Naive B cell (primary cell): ENCODE data around the gene DPRX. TPM values are rescaled to one million over a fixed set of nuclear protein-coding genes. Genes with fewer than 3 reads are reported as not detected.

Source experiments
- ATAC-seq, 2 donors: fragments of 150-1000 bp; cut with Tn5 transposase; 2 replicates each; pipeline ENCODE4 v1.10.0; 2021; ENCODE audit warnings: low read depth in 2 of 2, mild to moderate bottlenecking in 2 of 2, moderate library complexity in 2 of 2
- DNase-seq: peaks from one replicate; pipeline ENCODE4 v3.0.0; 2022
- H3K27ac Mint-ChIP-seq, 6 donors: one replicate each; pipeline ENCODE4 v1.8.0; 2020 to 2022; ENCODE audit warnings: mild to moderate bottlenecking in 6 of 6, mixed read lengths in 6 of 6, moderate library complexity in 5 of 6, inconsistent platforms in 2 of 6
- H3K27me3 Mint-ChIP-seq, 3 donors: one replicate each; pipeline ENCODE4 v1.8.0; 2021 to 2022; ENCODE audit warnings: mixed read lengths in 3 of 3, mild to moderate bottlenecking in 1 of 3
- H3K36me3 Mint-ChIP-seq, 2 donors: one replicate each; pipeline ENCODE4 v1.8.0; 2020 to 2022; ENCODE audit warnings: mixed read lengths in 2 of 2, inconsistent platforms in 1 of 2, mild to moderate bottlenecking in 1 of 2
- H3K4me1 Mint-ChIP-seq, 3 donors: one replicate each; pipeline ENCODE4 v1.8.0; 2020 to 2022; ENCODE audit warnings: mixed read lengths in 3 of 3, inconsistent platforms in 1 of 3, mild to moderate bottlenecking in 1 of 3, moderate library complexity in 1 of 3
- H3K4me3 Mint-ChIP-seq, 8 donors: one replicate each; pipeline ENCODE4 v1.8.0; 2020 to 2022; ENCODE audit warnings: mild to moderate bottlenecking in 8 of 8, mixed read lengths in 8 of 8, moderate library complexity in 8 of 8, inconsistent platforms in 2 of 8
- H3K9me3 Mint-ChIP-seq, 7 donors: one replicate each; pipeline ENCODE4 v1.8.0; 2020 to 2022; ENCODE audit warnings: mixed read lengths in 7 of 7, mild to moderate bottlenecking in 5 of 7, inconsistent platforms in 2 of 7, moderate library complexity in 1 of 7
- polyA plus RNA-seq, 6 donors: library from polyadenylated mRNA; unstranded; fragments of 300-500 nt; fragmentation: Illumina TruSeq; gene quantifications; one replicate each; pipeline ENCODE4 v1.2.3, GENCODE V29; 2021; ENCODE audit warnings: low read depth in 6 of 6

The DPRX gene
- polyA plus RNA-seq = not detected

GRCh38 chr19:53631949-53632407 lies at the start of gene DPRX:
Gene DPRX (plus strand): TSS chr19:53631999. CDS start chr19:53632107, 108 bp downstream.
- Mint-ChIP-seq H3K4me1 (no peaks in the 10 kb centered on the region), H3K4me3 (peak within 1 kb of the TSS in 1 of 8 donors; percentile 22), H3K27me3 (peaks cover 0 to 10% (median 0%) of the 10 kb centered on the region in 3 donors), H3K9me3 (peaks cover 1 to 6% (median 5%) of the 10 kb centered on the region in 7 donors), H3K36me3 (no peaks in the 10 kb centered on the region), H3K27ac (peak within 1 kb of the TSS in 1 of 6 donors; percentile 26)
- no peak for DNase-seq
- no peak for ATAC-seq

GRCh38 chr19:53583181-53583580 lies 48.6 kb upstream of the DPRX start:
- H3K4me3 Mint-ChIP-seq = no peak overlapping the region
- ATAC-seq (no peak), DNase-seq (no peak)
- no peak overlapping the region for H3K27ac Mint-ChIP-seq
- H3K36me3 Mint-ChIP-seq = peaks cover 11 to 29% of the 10 kb centered on the region in 2 donors
- H3K27me3 Mint-ChIP-seq = no peaks in the 10 kb centered on the region
- H3K4me1 Mint-ChIP-seq = no peaks in the 10 kb centered on the region
- peaks cover 16 to 50% (median 38%) of the 10 kb centered on the region in 7 donors for H3K9me3 Mint-ChIP-seq

GRCh38 chr19:53586277-53586691 lies 45.5 kb upstream of the DPRX start:
- Mint-ChIP-seq H3K36me3 (peaks cover 0 to 12% of the 10 kb centered on the region in 2 donors), H3K27ac (no peak overlapping the region), H3K27me3 (no peaks in the 10 kb centered on the region), H3K4me3 (no peak overlapping the region), H3K4me1 (no peaks in the 10 kb centered on the region), H3K9me3 (peaks cover 5 to 27% (median 13%) of the 10 kb centered on the region in 7 donors)
- DNase-seq (no peak), ATAC-seq (no peak)

- Mint-ChIP-seq H3K9me3 (no peaks in the 10 kb centered on the region), H3K27me3 (no peaks in the 10 kb centered on the region), H3K36me3 (no peaks in the 10 kb centered on the region), H3K27ac (no peak overlapping the region), H3K4me1 (no peaks in the 10 kb centered on the region), H3K4me3 (no peak overlapping the region)
- DNase-seq = no peak
- ATAC-seq = no peak
Observed at GRCh38 chr19:53594811-53595509, 36.8 kb upstream of the DPRX start.

GRCh38 chr19:53595510-53595867 lies 36.3 kb upstream of the DPRX start:
- H3K36me3 Mint-ChIP-seq = no peaks in the 10 kb centered on the region
- H3K4me3 Mint-ChIP-seq = no peak overlapping the region
- H3K27me3 Mint-ChIP-seq = no peaks in the 10 kb centered on the region
- ATAC-seq (no peak), DNase-seq (no peak)
- no peaks in the 10 kb centered on the region for H3K9me3 Mint-ChIP-seq
- no peaks in the 10 kb centered on the region for H3K4me1 Mint-ChIP-seq
- no peak overlapping the region for H3K27ac Mint-ChIP-seq

- no peak overlapping the region for H3K4me3 Mint-ChIP-seq
- no peaks in the 10 kb centered on the region for H3K27me3 Mint-ChIP-seq
- DNase-seq (no peak), ATAC-seq (no peak)
- H3K4me1 Mint-ChIP-seq = no peaks in the 10 kb centered on the region
- no peaks in the 10 kb centered on the region for H3K9me3 Mint-ChIP-seq
- no peaks in the 10 kb centered on the region for H3K36me3 Mint-ChIP-seq
- H3K27ac Mint-ChIP-seq = peak overlapping the region in 1 of 6 donors; percentile 53
Observed at GRCh38 chr19:53596056-53596455, 35.7 kb upstream of the DPRX start.

GRCh38 chr19:53597023-53597422 lies 34.8 kb upstream of the DPRX start:
- no peak overlapping the region for H3K27ac Mint-ChIP-seq
- no peak overlapping the region for H3K4me3 Mint-ChIP-seq
- H3K27me3 Mint-ChIP-seq = peaks cover 0 to 5% (median 0%) of the 10 kb centered on the region in 3 donors
- peaks cover 0 to 3% (median 0%) of the 10 kb centered on the region in 7 donors for H3K9me3 Mint-ChIP-seq
- H3K36me3 Mint-ChIP-seq = no peaks in the 10 kb centered on the region
- DNase-seq = no peak
- no peaks in the 10 kb centered on the region for H3K4me1 Mint-ChIP-seq
- no peak for ATAC-seq

- no peak overlapping the region for H3K4me3 Mint-ChIP-seq
- H3K36me3 Mint-ChIP-seq = no peaks in the 10 kb centered on the region
- H3K27me3 Mint-ChIP-seq = peaks cover 0 to 5% (median 0%) of the 10 kb centered on the region in 3 donors
Observed at GRCh38 chr19:53598361-53598760, 33.4 kb upstream of the DPRX start.

GRCh38 chr19:53600217-53600616 lies 31.6 kb upstream of the DPRX start:
- ATAC-seq (no peak), DNase-seq (no peak)
- H3K4me1 Mint-ChIP-seq = no peaks in the 10 kb centered on the region
- H3K36me3 Mint-ChIP-seq = no peaks in the 10 kb centered on the region
- H3K27me3 Mint-ChIP-seq = peaks cover 0 to 5% (median 0%) of the 10 kb centered on the region in 3 donors
- peaks cover 0 to 3% (median 0%) of the 10 kb centered on the region in 7 donors for H3K9me3 Mint-ChIP-seq
- no peak overlapping the region for H3K4me3 Mint-ChIP-seq
- no peak overlapping the region for H3K27ac Mint-ChIP-seq

More at GRCh38 chr19:53598361-53598760, 33.4 kb upstream of the DPRX start:
- ATAC-seq (no peak), DNase-seq (no peak)
- Mint-ChIP-seq H3K4me1 (no peaks in the 10 kb centered on the region), H3K9me3 (peaks cover 0 to 3% (median 0%) of the 10 kb centered on the region in 7 donors), H3K27ac (no peak overlapping the region)

GRCh38 chr19:53606031-53606430 lies 25.8 kb upstream of the DPRX start:
- Mint-ChIP-seq H3K9me3 (peaks cover 0 to 4% (median 3%) of the 10 kb centered on the region in 7 donors), H3K36me3 (no peaks in the 10 kb centered on the region), H3K4me3 (no peak overlapping the region), H3K27me3 (peaks cover 0 to 5% (median 0%) of the 10 kb centered on the region in 3 donors), H3K4me1 (peaks cover 0 to 3% (median 0%) of the 10 kb centered on the region in 3 donors), H3K27ac (no peak overlapping the region)
- ATAC-seq = no peak
- no peak for DNase-seq

- ATAC-seq (no peak), DNase-seq (no peak)
- no peak overlapping the region for H3K27ac Mint-ChIP-seq
- no peak overlapping the region for H3K4me3 Mint-ChIP-seq
- H3K9me3 Mint-ChIP-seq = peaks cover 0 to 7% (median 0%) of the 10 kb centered on the region in 7 donors
- H3K27me3 Mint-ChIP-seq = no peaks in the 10 kb centered on the region
- no peaks in the 10 kb centered on the region for H3K36me3 Mint-ChIP-seq
- peaks cover 0 to 3% (median 0%) of the 10 kb centered on the region in 3 donors for H3K4me1 Mint-ChIP-seq
Observed at GRCh38 chr19:53608381-53608780, 23.4 kb upstream of the DPRX start.

- DNase-seq (no peak), ATAC-seq (no peak)
- no peaks in the 10 kb centered on the region for H3K36me3 Mint-ChIP-seq
- no peaks in the 10 kb centered on the region for H3K4me1 Mint-ChIP-seq
- peak overlapping the region in 2 of 6 donors; percentile 47 to 77 for H3K27ac Mint-ChIP-seq
- H3K9me3 Mint-ChIP-seq = peaks cover 0 to 12% (median 3%) of the 10 kb centered on the region in 7 donors
- H3K27me3 Mint-ChIP-seq = no peaks in the 10 kb centered on the region
- no peak overlapping the region for H3K4me3 Mint-ChIP-seq
Observed at GRCh38 chr19:53612762-53613526, 18.9 kb upstream of the DPRX start.

- Mint-ChIP-seq H3K36me3 (no peaks in the 10 kb centered on the region), H3K4me3 (no peak overlapping the region), H3K4me1 (peaks cover 0 to 4% (median 3%) of the 10 kb centered on the region in 3 donors), H3K27ac (no peak overlapping the region), H3K27me3 (no peaks in the 10 kb centered on the region), H3K9me3 (peaks cover 0 to 4% (median under 1%) of the 10 kb centered on the region in 7 donors)
- ATAC-seq (no peak), DNase-seq (no peak)
Observed at GRCh38 chr19:53621885-53622740, 9.7 kb upstream of the DPRX start.
